Cardiac septum (tissue), 1 donor: ENCODE data around the gene TAB3. TPM values are rescaled to one million over a fixed set of nuclear protein-coding genes. Genes with fewer than 3 reads are reported as not detected.

Experiments
- DNase-seq: peaks from one replicate; pipeline ENCODE4 v3.0.0-alpha.2; 2020; ENCODE audit warnings: low spot score
- intact Hi-C: fragments of 100-400 bp; cut with DNase I; formaldehyde crosslinking; loops from one replicate; pipeline ENCODE4 v1.14.0; 2022
- total RNA-seq: library from RNA; stranded (reverse); fragmentation: NEBNext Ultra II Directional; extraction: Animal tissue kit (Norgen Biotek cat#: 25700); gene quantifications from one replicate; pipeline ENCODE4 v1.2.1, GENCODE V29; 2021
- donor health status: DM: no; HTN: no; CAD: no.

TAB3 gene
- total RNA-seq, 1 donor from 2014 or later = 16.1 TPM

DNA sequence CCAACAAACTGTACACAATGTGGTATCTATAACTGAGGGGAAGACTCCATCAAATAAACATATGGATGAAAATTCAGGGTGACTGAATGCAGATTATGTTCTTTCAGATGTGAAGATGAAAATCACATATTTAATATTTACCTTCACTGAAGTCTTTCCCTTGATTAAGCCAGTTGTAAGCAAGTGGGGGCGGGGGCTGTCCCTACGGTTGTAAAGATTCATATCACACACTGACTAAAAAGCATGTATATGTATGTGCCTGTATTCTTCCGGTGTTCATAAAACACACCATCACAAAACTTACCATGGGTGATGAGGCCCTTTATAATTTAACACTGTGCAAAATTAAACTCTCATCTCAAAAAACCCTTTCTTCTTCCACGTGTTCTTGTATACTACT is 1.3 kb downstream of the TAB3 start:
- intact Hi-C loops = no loop called here
- no peak for DNase-seq

GRCh38 chrX:30887288-30887687 is 1.8 kb downstream of the TAB3 start:
- intact Hi-C loops = no loop called here
- DNase-seq = no peak

DNA sequence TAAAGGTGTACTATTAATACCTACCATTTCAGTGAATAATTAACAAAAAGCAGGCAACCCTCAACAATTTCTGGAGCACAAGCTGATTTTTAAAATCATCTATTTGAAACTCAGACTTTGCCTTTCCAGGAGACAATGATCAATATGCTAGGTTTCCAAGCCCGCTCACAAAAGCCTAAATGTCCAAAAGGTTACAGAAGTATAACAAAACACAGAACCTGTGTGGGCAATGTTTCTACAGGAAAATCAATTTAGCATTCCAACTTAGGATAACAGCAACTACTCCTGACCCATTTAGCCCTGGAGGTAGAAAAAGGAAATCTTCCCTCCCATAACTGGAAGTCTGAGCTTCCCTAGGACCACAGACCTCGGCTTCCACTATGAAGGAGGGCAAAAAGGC is 3.9 kb downstream of the TAB3 start:
- no peak for DNase-seq
- intact Hi-C loops = no loop called here

GRCh38 chrX:30883138-30883537 is 5.9 kb downstream of the TAB3 start:
- no peak for DNase-seq

GRCh38 chrX:30881797-30882196 is 7.3 kb downstream of the TAB3 start:
- DNase-seq = no peak
- intact Hi-C loops = no loop called here

More at GRCh38 chrX:30883138-30883537, 5.9 kb downstream of the TAB3 start:
- intact Hi-C loops = no loop called here

- no peak for DNase-seq
- intact Hi-C loops = no loop called here
These were observed 7.7 kb downstream of the TAB3 start for GRCh38 chrX:30881390-30881789.

GRCh38 chrX:30880058-30880457 is 9.0 kb downstream of the TAB3 start:
- intact Hi-C loops = no loop called here

GRCh38 chrX:30876367-30876766 is 12.7 kb downstream of the TAB3 start:
- intact Hi-C loops = no loop called here
- no peak for DNase-seq

More at GRCh38 chrX:30880058-30880457, 9.0 kb downstream of the TAB3 start:
- DNase-seq = no peak

DNA sequence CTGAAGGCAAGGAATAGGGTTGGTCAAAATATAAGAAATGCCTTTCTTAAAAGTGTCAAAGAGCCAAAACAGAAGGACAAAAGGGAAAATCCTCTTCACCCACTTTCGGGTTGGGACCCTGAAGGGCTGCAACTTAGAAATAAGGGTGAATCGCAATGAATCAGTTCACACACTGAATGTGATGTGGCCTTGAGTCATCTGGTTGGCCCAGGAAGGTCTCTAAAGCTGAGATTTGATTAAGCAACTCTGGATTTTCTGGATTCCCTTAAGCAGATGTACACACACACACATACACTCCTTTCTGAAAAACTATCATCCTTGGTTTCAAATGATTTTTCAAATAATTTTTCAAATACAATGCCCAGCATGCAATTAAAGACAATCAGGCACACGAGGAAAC is 13.1 kb downstream of the TAB3 start:
- intact Hi-C loops = no loop called here
- DNase-seq = no peak

DNA sequence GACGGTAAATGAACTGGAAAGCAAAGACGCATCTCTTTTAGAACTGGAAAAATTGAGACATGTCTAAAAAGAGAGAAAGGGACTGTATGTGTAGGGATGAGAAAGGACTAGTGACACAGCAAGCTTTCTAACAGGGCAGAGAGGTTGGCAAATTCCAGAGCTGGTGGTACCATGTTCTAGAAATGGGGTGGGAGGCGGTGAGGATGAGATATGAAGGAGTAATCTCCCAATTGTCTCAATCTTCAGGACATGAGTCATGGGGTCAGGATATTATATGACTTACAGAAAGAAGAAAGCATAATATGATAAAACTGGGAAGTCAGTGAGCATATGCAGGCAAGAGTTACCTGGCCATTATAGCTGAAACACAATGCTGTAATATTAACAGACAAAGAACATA is 14.2 kb downstream of the TAB3 start:
- no peak for DNase-seq
- intact Hi-C loops = no loop called here

DNA sequence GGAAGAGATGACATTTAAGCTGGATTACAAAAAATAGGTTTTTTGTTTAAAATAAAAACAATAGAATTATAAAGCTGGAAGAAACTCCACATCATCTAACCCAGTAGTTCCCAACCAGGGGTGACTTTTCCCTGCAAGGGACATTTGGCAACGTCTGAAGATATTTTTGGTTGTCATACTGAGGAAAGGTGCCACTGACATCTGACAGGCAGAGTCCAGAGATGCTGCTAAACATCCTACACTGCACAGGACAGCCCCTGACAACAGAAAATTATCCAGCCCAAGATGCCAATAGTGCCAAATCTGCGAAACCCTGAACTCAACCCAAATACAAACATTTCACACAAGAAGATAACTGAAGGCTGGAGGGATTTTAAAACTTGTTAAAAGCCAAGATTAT is 18.5 kb downstream of the TAB3 start:
- no peak for DNase-seq
- intact Hi-C loops = no loop called here

DNA sequence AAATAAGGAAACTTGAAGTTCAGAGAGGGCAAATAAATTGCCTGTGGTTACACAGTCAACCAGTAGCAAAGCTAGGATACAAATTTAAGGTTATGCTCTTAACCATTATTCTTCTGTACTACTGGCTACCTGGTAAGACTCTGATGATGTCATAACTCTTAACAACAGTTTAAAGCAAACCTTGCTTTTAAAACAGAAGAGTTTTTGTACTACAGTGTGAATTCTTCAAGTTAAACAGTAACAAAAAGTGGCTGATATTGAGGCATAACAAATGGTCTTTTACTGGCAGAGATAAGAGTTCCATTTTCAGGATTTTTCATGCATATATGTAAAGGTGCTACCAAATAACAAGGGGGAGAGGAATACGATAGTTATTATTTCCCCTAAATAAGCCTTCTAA is 23.4 kb downstream of the TAB3 start:
- no peak for DNase-seq
- intact Hi-C loops = no loop called here

- no peak for DNase-seq
- intact Hi-C loops = no loop called here
These were observed 24.0 kb downstream of the TAB3 start for GRCh38 chrX:30865015-30865414.

GRCh38 chrX:30864383-30864785 is 24.7 kb downstream of the TAB3 start:
- no peak for DNase-seq
- intact Hi-C loops = no loop called here

- DNase-seq = no peak
- intact Hi-C loops = no loop called here
These were observed 25.1 kb downstream of the TAB3 start for GRCh38 chrX:30863974-30864373.

- no peak for DNase-seq
- intact Hi-C loops = no loop called here
These were observed 31.0 kb downstream of the TAB3 start for GRCh38 chrX:30858098-30858497.

- intact Hi-C loops = no loop called here
- no peak for DNase-seq
These were observed 37.6 kb downstream of the TAB3 start for GRCh38 chrX:30851449-30851848.

GRCh38 chrX:30835373-30835772 is 53.7 kb downstream of the TAB3 start:
- no peak for DNase-seq
- intact Hi-C loops = no loop called here

GRCh38 chrX:30833896-30834295 is 55.2 kb downstream of the TAB3 start:
- intact Hi-C loops = no loop called here

DNA sequence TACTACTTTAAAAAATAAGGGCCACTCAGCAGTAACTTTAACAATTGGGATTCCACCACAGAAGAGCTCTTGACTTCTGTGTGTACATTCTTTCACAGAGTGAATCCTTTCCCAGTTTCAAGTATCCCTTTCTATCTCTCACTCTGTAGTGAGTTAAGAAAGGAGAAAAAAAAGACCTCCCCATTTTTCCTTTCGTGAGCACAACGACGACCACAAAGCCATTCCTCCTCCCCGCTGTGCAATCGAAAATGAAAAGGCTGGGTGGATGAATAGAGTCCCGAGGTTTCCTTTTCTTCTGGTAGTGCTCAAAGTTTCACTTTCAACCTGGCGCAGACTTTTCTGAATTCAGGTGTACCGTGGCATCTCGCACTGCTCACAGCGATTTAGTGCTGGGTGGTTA is 58.0 kb downstream of the TAB3 start:
- intact Hi-C loops = no loop called here
- DNase-seq = no peak

More at GRCh38 chrX:30833896-30834295, 55.2 kb downstream of the TAB3 start:
- no peak for DNase-seq

GRCh38 chrX:30830326-30830943 is 58.6 kb downstream of the TAB3 start:
- intact Hi-C loops = no loop called here
- no peak for DNase-seq

DNA sequence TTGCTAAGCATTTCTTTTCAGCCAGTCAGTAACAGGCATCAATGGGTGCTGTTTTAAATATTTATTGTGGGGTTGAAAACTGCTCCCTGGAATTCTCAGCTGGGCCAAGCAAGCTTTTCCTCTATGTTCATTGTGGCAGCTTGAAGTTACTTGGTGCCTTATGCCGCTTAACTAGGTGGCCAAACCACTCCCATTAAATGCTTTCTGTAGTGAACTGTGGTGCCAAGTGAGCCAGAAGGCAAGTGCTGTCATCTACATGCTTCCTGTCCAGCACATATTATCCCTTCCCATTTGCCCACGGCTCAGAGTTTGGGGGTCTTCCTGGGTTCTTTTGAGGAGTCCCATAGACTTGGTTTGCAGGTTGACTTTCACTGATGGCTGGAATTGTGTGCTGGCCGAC is 64.8 kb downstream of the TAB3 start:
- no peak for DNase-seq
- intact Hi-C loops = no loop called here
